ENCODE measurements around the gene SRGAP2B. TPM values are rescaled to one million over a fixed set of nuclear protein-coding genes. Genes with fewer than 3 reads are reported as not detected.
"Not testable (repeated sequence)": the region's sequence is repeated elsewhere in the genome, so short reads cannot be mapped to it uniquely, and the experiment has no call there.

SRGAP2B gene
- total RNA-seq, 3 donors from 2014 or later: 5.7 to 25.8 (median 10.6) TPM

GRCh38 chr1:144946525-144947480, 148.3 kb downstream of the SRGAP2B start:
- DNase-seq; ATAC-seq; H3K9me3 ChIP-seq; H3K36me3 ChIP-seq (ENCODE audit: low read depth); H3K4me3 ChIP-seq; intact Hi-C loops (cut with DNase I, micrococcal nuclease); H3K4me1 ChIP-seq (ENCODE audit: low read depth): not testable (repeated sequence)

- intact Hi-C loops (cut with DNase I, micrococcal nuclease); H3K4me1 ChIP-seq (ENCODE audit: low read depth); H3K9me3 ChIP-seq; H3K36me3 ChIP-seq (ENCODE audit: low read depth); ATAC-seq; H3K4me3 ChIP-seq; DNase-seq: not testable (repeated sequence)
These were observed 153.4 kb downstream of the SRGAP2B start for GRCh38 chr1:144941710-144942109.

- DNase-seq; H3K36me3 ChIP-seq (ENCODE audit: low read depth); H3K9me3 ChIP-seq; ATAC-seq; H3K4me1 ChIP-seq (ENCODE audit: low read depth); H3K4me3 ChIP-seq; intact Hi-C loops (cut with DNase I, micrococcal nuclease): not testable (repeated sequence)
These were observed 155.1 kb downstream of the SRGAP2B start for GRCh38 chr1:144940054-144940453.

GRCh38 chr1:144938627-144939026, 156.5 kb downstream of the SRGAP2B start:
- ATAC-seq; H3K9me3 ChIP-seq; H3K36me3 ChIP-seq (ENCODE audit: low read depth); intact Hi-C loops (cut with DNase I, micrococcal nuclease); H3K4me3 ChIP-seq; H3K4me1 ChIP-seq (ENCODE audit: low read depth); DNase-seq: not testable (repeated sequence)

GRCh38 chr1:144936186-144936732, 158.9 kb downstream of the SRGAP2B start:
- H3K36me3 ChIP-seq (ENCODE audit: low read depth); H3K4me1 ChIP-seq (ENCODE audit: low read depth); DNase-seq; H3K9me3 ChIP-seq; intact Hi-C loops (cut with DNase I, micrococcal nuclease); H3K4me3 ChIP-seq; ATAC-seq: not testable (repeated sequence)

GRCh38 chr1:144935310-144935709, 159.8 kb downstream of the SRGAP2B start:
- intact Hi-C loops (cut with DNase I, micrococcal nuclease); ATAC-seq; DNase-seq; H3K4me3 ChIP-seq; H3K9me3 ChIP-seq; H3K36me3 ChIP-seq (ENCODE audit: low read depth); H3K4me1 ChIP-seq (ENCODE audit: low read depth): not testable (repeated sequence)

GRCh38 chr1:144933014-144933413, 162.1 kb downstream of the SRGAP2B start:
- ATAC-seq; H3K36me3 ChIP-seq (ENCODE audit: low read depth); intact Hi-C loops (cut with DNase I, micrococcal nuclease); H3K4me1 ChIP-seq (ENCODE audit: low read depth); H3K9me3 ChIP-seq; DNase-seq; H3K4me3 ChIP-seq: not testable (repeated sequence)

GRCh38 chr1:144932153-144932552, 163.0 kb downstream of the SRGAP2B start:
- intact Hi-C loops (cut with DNase I, micrococcal nuclease); ATAC-seq; H3K4me1 ChIP-seq (ENCODE audit: low read depth); DNase-seq; H3K9me3 ChIP-seq; H3K4me3 ChIP-seq; H3K36me3 ChIP-seq (ENCODE audit: low read depth): not testable (repeated sequence)

- H3K36me3 ChIP-seq (ENCODE audit: low read depth); H3K4me1 ChIP-seq (ENCODE audit: low read depth); intact Hi-C loops (cut with DNase I, micrococcal nuclease); H3K9me3 ChIP-seq; H3K4me3 ChIP-seq; ATAC-seq; DNase-seq: not testable (repeated sequence)
These were observed 163.6 kb downstream of the SRGAP2B start for GRCh38 chr1:144931553-144931952.

- intact Hi-C loops (cut with DNase I, micrococcal nuclease); H3K4me3 ChIP-seq; H3K9me3 ChIP-seq; H3K4me1 ChIP-seq (ENCODE audit: low read depth); DNase-seq; H3K36me3 ChIP-seq (ENCODE audit: low read depth); ATAC-seq: not testable (repeated sequence)
These were observed 164.9 kb downstream of the SRGAP2B start for GRCh38 chr1:144930085-144930777.

GRCh38 chr1:144927292-144927691, 167.8 kb downstream of the SRGAP2B start:
- intact Hi-C loops (cut with DNase I, micrococcal nuclease): not testable (repeated sequence)

GRCh38 chr1:144923640-144924039, 171.5 kb downstream of the SRGAP2B start:
- intact Hi-C loops (cut with DNase I, micrococcal nuclease); H3K36me3 ChIP-seq (ENCODE audit: low read depth); H3K9me3 ChIP-seq; ATAC-seq; H3K4me3 ChIP-seq; H3K4me1 ChIP-seq (ENCODE audit: low read depth); DNase-seq: not testable (repeated sequence)

More at GRCh38 chr1:144927292-144927691, 167.8 kb downstream of the SRGAP2B start:
- DNase-seq; H3K36me3 ChIP-seq (ENCODE audit: low read depth); ATAC-seq; H3K9me3 ChIP-seq; H3K4me3 ChIP-seq; H3K4me1 ChIP-seq (ENCODE audit: low read depth): not testable (repeated sequence)

GRCh38 chr1:144922785-144923184, 172.3 kb downstream of the SRGAP2B start:
- DNase-seq; ATAC-seq; H3K9me3 ChIP-seq; H3K36me3 ChIP-seq (ENCODE audit: low read depth); H3K4me1 ChIP-seq (ENCODE audit: low read depth); intact Hi-C loops (cut with DNase I, micrococcal nuclease); H3K4me3 ChIP-seq: not testable (repeated sequence)

GRCh38 chr1:144919106-144919505, 176.0 kb downstream of the SRGAP2B start:
- H3K4me1 ChIP-seq (ENCODE audit: low read depth); H3K4me3 ChIP-seq; H3K36me3 ChIP-seq (ENCODE audit: low read depth); DNase-seq; intact Hi-C loops (cut with DNase I, micrococcal nuclease); H3K9me3 ChIP-seq; ATAC-seq: not testable (repeated sequence)

All from mucosa of descending colon (tissue), 3 donors.